HEK293 (cell line): ENCODE data around the gene C1orf141.

ENCODE experiments used
- ZBTB26 ChIP-seq: fragments of 450-650 bp; formaldehyde crosslinking; optimal IDR thresholded peaks from 2 replicates; pipeline ENCODE3; 2016; ENCODE audit warnings: missing biosample characterization, mild to moderate bottlenecking, missing genetic modification characterization
- ZNF184 ChIP-seq: fragments of 450-650 bp; IDR thresholded peaks from 2 replicates; pipeline ENCODE4 v1.5.1; 2018; ENCODE audit warnings: missing biosample characterization, mild to moderate bottlenecking, missing genetic modification characterization
- ZNF274 ChIP-seq, 2 experiments: fragments of 200-500 bp in 1 of 2; fragments of 450-650 bp in 1 of 2; sonication (Bioruptor generic) in 1 of 2; formaldehyde crosslinking in 1 of 2; IDR thresholded peaks; 2 replicates each; pipeline versions ENCODE4 v1.5.1 to v1.6.1; 2014 to 2016; ENCODE audit warnings: borderline replicate concordance in 1 of 2, inconsistent platforms in 1 of 2, low read length in 1 of 2, missing biosample characterization in 1 of 2, missing genetic modification characterization in 1 of 2
- ZNF398 ChIP-seq: fragments of 450-650 bp; formaldehyde crosslinking; IDR thresholded peaks from 2 replicates; pipeline ENCODE4 v1.5.1; 2017; ENCODE audit warnings: missing biosample characterization, missing genetic modification characterization

- TF ChIP-seq ZNF184 (tag by site-specific recombination): no peak
- no peak for TF ChIP-seq ZBTB26
- no peak for TF ChIP-seq ZNF274 (IDR thresholded peaks at IDR 0.05; ENCODE audit: low read length)
- no peak for TF ChIP-seq ZNF274 (tag by site-specific recombination; IDR thresholded peaks at IDR 0.05; ENCODE audit: borderline replicate concordance)
- no peak for TF ChIP-seq ZNF398 (tag by site-specific recombination)
Observed at GRCh38 chr1:67158401-67158800, 23.6 kb upstream of the C1orf141 start.
